ENCODE data around the gene KCP. TPM values are rescaled to one million over a fixed set of nuclear protein-coding genes. Genes with fewer than 3 reads are reported as not detected.

The KCP gene
- total and polyA plus RNA-seq, 10 of the 15 experiments (the other 5 are each of a cell fraction or from before 2014, with no cell fraction given) = 0.05 to 7.8 (median 2.5) TPM

DNA sequence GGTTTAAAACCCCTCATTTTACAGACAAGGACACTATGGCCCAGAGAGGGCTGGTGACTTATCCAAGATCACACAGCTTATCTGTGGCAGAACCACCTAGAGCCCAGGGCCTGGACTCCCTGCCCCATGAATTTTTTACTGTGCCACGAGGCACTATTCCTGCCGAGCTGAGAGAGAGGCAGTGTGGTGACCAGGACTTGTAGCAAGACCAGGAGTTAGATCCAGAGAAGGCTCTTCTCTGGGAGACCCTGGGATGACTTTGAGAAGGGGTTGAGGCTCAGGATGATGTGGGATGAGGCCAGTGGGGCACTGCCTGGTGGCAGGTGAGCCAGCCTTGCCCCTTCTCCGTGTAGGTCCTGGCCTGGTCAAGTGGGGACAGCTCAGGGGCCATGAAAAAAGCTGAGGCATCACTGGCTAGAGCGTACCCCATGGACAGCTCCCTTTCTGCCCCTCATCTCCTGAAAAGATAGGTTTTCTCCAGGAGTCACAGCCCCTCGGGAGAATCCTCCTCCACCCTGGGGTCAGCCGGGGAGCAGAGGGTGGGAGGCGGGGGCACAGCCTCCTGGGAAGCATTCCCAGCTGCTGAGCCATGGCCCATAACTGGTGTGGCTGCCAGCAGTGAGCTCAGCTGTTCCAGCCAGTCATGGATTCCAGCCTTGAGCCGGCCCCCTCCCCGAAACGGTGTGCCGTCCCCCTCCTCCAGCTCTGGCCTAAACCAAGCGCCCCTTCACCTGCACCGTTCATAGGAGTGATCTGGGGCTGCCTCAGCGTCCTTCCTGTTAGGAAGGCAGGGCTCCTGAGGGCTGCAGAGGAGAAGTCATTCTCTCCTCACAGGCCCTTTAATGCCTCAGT lies 74.5 kb downstream of the KCP start:
- H2AFZ ChIP-seq (ENCODE audit: control insufficient read depth, low read depth, low read length) = no peak overlapping the region
- CTCF ChIA-PET = interaction anchor here (0.7 to 1.4 kb wide), 3 partner anchors 48 to 254 kb away, joined by 3 to 5 read pairs (median 3); no protein-coding TSS in a partner anchor
- no peak overlapping the region for H3K9ac ChIP-seq (ENCODE audit: control insufficient read depth, insufficient read depth, low read length)
- SMC1A ChIA-PET (ENCODE audit: uncharacterized antibody, unreplicated experiment) = no interaction called here
- no peaks in the 10 kb centered on the region for H3K36me3 ChIP-seq (ENCODE audit: control insufficient read depth in 2 of 2, insufficient read depth in 2 of 2, low read length in 1 of 2)
- 33% methylated on average over 14 of the region's 14 CpGs for WGBS (ENCODE audit: insufficient coverage, insufficient replicate concordance, low lambda C conversion rate, missing lambda C conversion rate)
- no peak for TF ChIP-seq STAT1 (conservative IDR thresholded peaks at IDR 0.05)
- POLR2A ChIA-PET = no interaction called here
- H4K20me1 ChIP-seq (ENCODE audit: control insufficient read depth, insufficient read depth) = no peaks in the 10 kb centered on the region
- H3K4me1 ChIP-seq (ENCODE audit: control insufficient read depth, insufficient read depth, low read length) = peaks cover 8% of the 10 kb centered on the region
- H3K79me2 ChIP-seq (ENCODE audit: control insufficient read depth, insufficient read depth, low read length) = no peaks in the 10 kb centered on the region
- H3K9me3 ChIP-seq (replicated peaks; ENCODE audit: control insufficient read depth, insufficient read depth, low read length) = no peaks in the 10 kb centered on the region
- H3K4me3 ChIP-seq = no peak overlapping the region
- ATAC-seq (no peak), FAIRE-seq (no peak), DNase-seq (ENCODE audit: low read depth, low spot score) (no peak)
- no peak overlapping the region for H3K4me2 ChIP-seq (ENCODE audit: control insufficient read depth, insufficient read depth)
- RAD21 ChIA-PET (ENCODE audit: unreplicated experiment) = no interaction called here
- in situ Hi-C loops (cut with MboI) = no loop called here
- BruUV-seq (replicated peaks) = no TSS peak
- intact Hi-C loops (cut with micrococcal nuclease; ENCODE audit: unreplicated experiment) = no loop called here
- H3K27ac ChIP-seq (ENCODE audit: control insufficient read depth, insufficient read depth) = no peak overlapping the region
- peaks cover 0 to 5% of the 10 kb centered on the region in 2 experiments; a peak in 3 of 4 replicates for H3K27me3 ChIP-seq (replicated peaks in 1 of 2; ENCODE audit: control insufficient read depth in 2 of 2, insufficient read depth in 2 of 2, low read length in 1 of 2)

DNA sequence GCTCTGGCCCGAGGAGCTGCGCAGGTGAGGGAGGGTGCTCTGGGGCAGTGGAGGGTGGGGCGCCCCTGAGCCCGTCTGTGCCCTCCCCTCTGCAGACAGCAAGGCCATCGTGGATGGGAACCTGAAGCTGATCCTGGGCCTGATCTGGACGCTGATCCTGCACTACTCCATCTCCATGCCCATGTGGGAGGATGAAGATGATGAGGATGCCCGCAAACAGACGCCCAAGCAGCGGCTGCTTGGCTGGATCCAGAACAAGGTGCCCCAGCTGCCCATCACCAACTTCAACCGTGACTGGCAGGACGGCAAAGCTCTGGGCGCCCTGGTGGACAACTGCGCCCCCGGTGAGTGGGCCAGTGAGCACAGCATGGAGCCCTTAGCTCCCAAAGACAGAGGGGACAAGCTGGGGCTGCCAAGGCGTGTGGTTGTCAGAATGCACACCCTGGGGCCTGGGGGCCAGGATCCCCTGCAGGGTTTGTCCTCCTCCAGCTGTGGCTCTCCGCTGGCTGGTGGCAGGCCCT lies 75.2 kb downstream of the KCP start:
- Histone ChIP-seq H3K79me2 (ENCODE audit: control insufficient read depth, insufficient read depth, low read length) (no peaks in the 10 kb centered on the region), H3K36me3 (ENCODE audit: control insufficient read depth in 2 of 2, insufficient read depth in 2 of 2, low read length in 1 of 2) (no peaks in the 10 kb centered on the region), H3K4me2 (ENCODE audit: control insufficient read depth, insufficient read depth) (no peak overlapping the region), H3K4me3 (no peak overlapping the region), H3K9me3 (replicated peaks; ENCODE audit: control insufficient read depth, insufficient read depth, low read length) (no peaks in the 10 kb centered on the region), H3K27me3 (replicated peaks in 1 of 2; ENCODE audit: control insufficient read depth in 2 of 2, insufficient read depth in 2 of 2, low read length in 1 of 2) (peaks cover 3 to 6% of the 10 kb centered on the region in 2 experiments; a peak in 3 of 4 replicates), H3K27ac (ENCODE audit: control insufficient read depth, insufficient read depth) (no peak overlapping the region), H4K20me1 (ENCODE audit: control insufficient read depth, insufficient read depth) (no peaks in the 10 kb centered on the region), H3K4me1 (ENCODE audit: control insufficient read depth, insufficient read depth, low read length) (peaks cover 8% of the 10 kb centered on the region), H2AFZ (ENCODE audit: control insufficient read depth, low read depth, low read length) (no peak overlapping the region), H3K9ac (ENCODE audit: control insufficient read depth, insufficient read depth, low read length) (no peak overlapping the region)
- ChIA-PET SMC1A (ENCODE audit: uncharacterized antibody, unreplicated experiment) (no interaction called here), RAD21 (ENCODE audit: unreplicated experiment) (no interaction called here), CTCF (interaction anchor here (0.7 to 1.4 kb wide), 2 partner anchors 49 to 255 kb away, joined by 3 to 5 read pairs; no protein-coding TSS in a partner anchor), POLR2A (no interaction called here)
- DNase-seq (ENCODE audit: low read depth, low spot score) (no peak), FAIRE-seq (no peak), ATAC-seq (no peak)
- TF ChIP-seq CTCF (IDR thresholded peaks at IDR 0.05 in 2 of 3, conservative IDR thresholded peaks at IDR 0.05 in 1 of 3; ENCODE audit: control insufficient read depth in 2 of 3, extremely low read depth in 1 of 3, insufficient read depth in 1 of 3, low read depth in 3 of 3, low read length in 3 of 3) = no peak
- no peak for TF ChIP-seq RUNX3 (IDR thresholded peaks at IDR 0.05; ENCODE audit: low read length)
- no peak for TF ChIP-seq CHD1 (IDR thresholded peaks at IDR 0.05; ENCODE audit: low read depth, low read length)
- no peak for TF ChIP-seq CBX3 (IDR thresholded peaks at IDR 0.05; ENCODE audit: borderline replicate concordance, low read depth)
- no peak for TF ChIP-seq HDGF (IDR thresholded peaks at IDR 0.05)
- TF ChIP-seq TAF1 (IDR thresholded peaks at IDR 0.05; ENCODE audit: borderline replicate concordance, low read depth, low read length) = no peak
- TF ChIP-seq ZBTB40 (IDR thresholded peaks at IDR 0.05; ENCODE audit: borderline replicate concordance) = no peak
- intact Hi-C loops (cut with micrococcal nuclease; ENCODE audit: unreplicated experiment) = no loop called here
- no TSS peak for BruUV-seq (replicated peaks)
- 64% methylated on average over 15 of the region's 16 CpGs for WGBS (ENCODE audit: insufficient coverage, insufficient replicate concordance, low lambda C conversion rate, missing lambda C conversion rate)
- in situ Hi-C loops (cut with MboI) = no loop called here

Measured in GM12878 (cell line).